ENCODE data around the gene BEND4. TPM values are rescaled to one million over a fixed set of nuclear protein-coding genes. Genes with fewer than 3 reads are reported as not detected.

Gene BEND4
- total and polyA plus RNA-seq, 11 donors = 0.01 to 0.28 (median 0.04) TPM; not detected in 6

DNA sequence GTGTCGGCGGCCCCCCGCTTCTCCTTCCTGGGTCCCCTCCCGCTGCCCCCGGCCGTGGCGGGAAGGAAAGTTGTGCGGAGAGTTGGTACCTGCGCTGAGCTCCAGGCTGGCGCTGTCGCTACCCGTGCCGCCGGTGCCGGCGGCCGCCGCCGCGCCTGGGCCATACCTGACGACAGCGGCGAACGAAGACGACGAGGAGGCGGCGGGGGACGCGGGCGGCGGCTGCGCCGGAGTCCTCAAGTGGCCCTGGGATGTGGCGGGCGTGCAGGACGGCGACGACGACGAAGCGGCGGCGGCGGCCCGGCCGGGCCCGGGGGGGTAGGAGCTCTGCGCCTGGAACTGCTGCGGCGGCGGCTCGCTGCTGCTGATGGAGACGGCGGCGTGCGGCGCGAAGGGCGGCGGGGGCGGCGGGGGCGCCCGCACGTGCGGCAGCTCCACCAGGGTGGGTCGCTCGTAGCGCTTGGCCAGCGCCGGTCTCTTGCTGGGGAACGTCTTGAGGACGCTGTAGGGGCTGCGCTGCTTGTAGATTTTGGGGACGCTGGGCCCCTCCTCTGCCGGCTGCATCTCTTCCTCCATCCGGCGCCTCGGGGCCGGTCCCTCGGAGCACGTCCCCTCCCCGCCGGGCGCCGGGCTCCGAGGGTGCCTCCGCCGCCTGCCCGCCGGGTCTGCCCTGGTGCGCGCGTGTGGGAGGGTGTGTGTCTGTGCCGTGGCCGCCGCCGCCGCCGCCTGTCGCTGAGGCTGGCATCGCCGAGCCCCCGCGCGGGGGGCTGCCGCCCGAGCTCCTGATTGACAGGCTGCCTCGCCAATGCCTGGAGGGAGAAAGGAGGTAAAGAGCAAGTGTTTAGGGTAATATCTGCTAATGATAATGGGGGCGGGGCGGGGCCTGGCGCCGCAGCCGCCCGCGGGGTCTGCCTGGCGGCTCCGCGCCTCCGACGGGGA, 618 bp downstream of the BEND4 start:
- intact Hi-C loops (cut with DNase I) = no loop called here
- DNase-seq = peak in 1 of 5 donors; percentile 16
- TF ChIP-seq, protein P1, sequence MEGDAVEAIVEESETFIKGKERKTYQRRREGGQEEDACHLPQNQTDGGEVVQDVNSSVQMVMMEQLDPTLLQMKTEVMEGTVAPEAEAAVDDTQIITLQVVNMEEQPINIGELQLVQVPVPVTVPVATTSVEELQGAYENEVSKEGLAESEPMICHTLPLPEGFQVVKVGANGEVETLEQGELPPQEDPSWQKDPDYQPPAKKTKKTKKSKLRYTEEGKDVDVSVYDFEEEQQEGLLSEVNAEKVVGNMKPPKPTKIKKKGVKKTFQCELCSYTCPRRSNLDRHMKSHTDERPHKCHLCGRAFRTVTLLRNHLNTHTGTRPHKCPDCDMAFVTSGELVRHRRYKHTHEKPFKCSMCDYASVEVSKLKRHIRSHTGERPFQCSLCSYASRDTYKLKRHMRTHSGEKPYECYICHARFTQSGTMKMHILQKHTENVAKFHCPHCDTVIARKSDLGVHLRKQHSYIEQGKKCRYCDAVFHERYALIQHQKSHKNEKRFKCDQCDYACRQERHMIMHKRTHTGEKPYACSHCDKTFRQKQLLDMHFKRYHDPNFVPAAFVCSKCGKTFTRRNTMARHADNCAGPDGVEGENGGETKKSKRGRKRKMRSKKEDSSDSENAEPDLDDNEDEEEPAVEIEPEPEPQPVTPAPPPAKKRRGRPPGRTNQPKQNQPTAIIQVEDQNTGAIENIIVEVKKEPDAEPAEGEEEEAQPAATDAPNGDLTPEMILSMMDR (IDR thresholded peaks at IDR 0.05) = no peak
- no peak for TF ChIP-seq POLR2A (IDR thresholded peaks at IDR 0.05)
- peaks cover 26 to 78% (median 42%) of the 10 kb centered on the region in 9 donors for H3K27me3 ChIP-seq
- no peaks in the 10 kb centered on the region for H3K9me3 ChIP-seq
- peaks cover 0 to 24% (median 8%) of the 10 kb centered on the region in 12 donors for H3K4me1 ChIP-seq
- H3K4me3 ChIP-seq = peak overlapping the region; percentile 27 to 56 (median 46)
- no peaks in the 10 kb centered on the region for H3K36me3 ChIP-seq
- 1% methylated on average over 48 to 122 of the region's 122 CpGs for WGBS, 4 donors
- H3K27ac ChIP-seq = no peak overlapping the region
- ATAC-seq = peak in 2 of 4 donors; percentile 33 to 34

DNA sequence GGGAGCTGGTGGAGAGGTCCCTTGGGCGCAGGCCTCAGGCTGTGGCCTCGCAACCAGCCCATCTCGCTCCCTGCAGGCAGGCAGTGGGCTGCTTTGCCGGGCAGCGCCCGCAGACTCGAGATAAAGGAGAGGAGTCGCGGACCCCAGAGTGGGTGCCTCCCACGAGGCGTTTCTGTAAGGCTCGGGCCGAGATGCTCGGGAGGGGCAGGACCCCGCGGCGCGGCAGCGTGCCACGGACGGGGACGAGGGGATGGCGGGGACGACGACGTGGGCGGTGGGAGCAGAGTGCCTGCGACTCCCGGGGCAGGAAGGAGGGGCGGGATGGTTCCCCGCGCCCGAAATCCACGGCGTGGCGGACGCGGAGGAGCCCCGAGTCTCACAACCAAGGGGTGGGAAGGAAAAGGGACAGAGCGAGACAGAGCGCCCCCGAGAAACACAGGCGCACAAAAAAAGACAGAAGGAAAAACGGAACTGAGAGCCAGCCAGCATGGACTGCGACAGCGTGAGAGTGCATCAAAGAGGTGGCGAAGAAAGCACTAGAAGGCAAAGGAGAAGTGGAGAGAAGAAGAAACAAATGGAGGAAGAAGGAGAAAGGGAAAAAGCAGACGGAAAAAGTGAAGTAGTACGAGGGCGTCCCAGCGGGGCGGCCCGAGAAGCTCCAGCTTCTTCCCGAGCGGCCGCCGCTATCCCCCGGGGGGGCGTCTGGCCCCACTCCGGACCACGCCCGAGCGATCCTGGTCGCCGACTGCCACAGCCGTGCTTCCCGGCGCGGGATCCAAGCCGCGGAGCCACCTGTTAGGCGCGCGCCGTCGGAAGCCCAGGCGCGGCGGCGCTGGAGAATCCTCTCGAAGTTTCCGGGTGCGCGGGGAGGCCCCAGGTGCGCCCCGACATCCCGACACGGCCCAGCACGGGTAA, 1.5 kb downstream of the BEND4 start:
- Histone ChIP-seq H3K36me3 (no peaks in the 10 kb centered on the region), H3K27ac (no peak overlapping the region), H3K4me1 (peaks cover 0 to 24% (median 8%) of the 10 kb centered on the region in 12 donors), H3K4me3 (peak overlapping the region; percentile 27 to 56 (median 46)), H3K27me3 (peaks cover 26 to 80% (median 42%) of the 10 kb centered on the region in 9 donors), H3K9me3 (no peaks in the 10 kb centered on the region)
- DNase-seq (peak in 1 of 5 donors; percentile 62), ATAC-seq (no peak)
- TF ChIP-seq, protein P1 (IDR thresholded peaks at IDR 0.05) = no peak
- TF ChIP-seq POLR2A (IDR thresholded peaks at IDR 0.05) = no peak
- WGBS, 4 donors = 5 to 7% (median 5%) methylated on average over 76 to 89 of the region's 89 CpGs
- intact Hi-C loops (cut with DNase I) = no loop called here

DNA sequence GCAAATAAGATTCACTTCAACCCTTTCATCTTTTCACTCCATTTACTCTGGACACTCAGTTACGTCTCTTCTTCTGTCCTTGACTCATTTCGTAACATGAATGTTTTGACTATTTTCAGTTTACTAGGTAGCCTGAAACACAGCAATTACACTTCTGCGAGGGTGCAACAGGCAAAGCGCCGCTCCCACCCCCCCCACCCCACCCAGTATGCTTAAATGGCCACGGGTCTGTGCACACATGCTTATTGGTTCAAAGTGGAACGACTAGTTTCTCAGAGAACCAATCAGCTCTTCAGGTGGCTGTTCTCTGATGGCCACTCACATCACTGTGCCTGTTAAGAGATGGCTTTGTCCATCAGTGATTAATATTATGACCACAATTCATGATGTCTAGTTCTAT, 3.5 kb downstream of the BEND4 start:
- DNase-seq = no peak
- H3K27ac ChIP-seq = no peak overlapping the region
- intact Hi-C loops (cut with DNase I) = no loop called here
- H3K9me3 ChIP-seq = no peaks in the 10 kb centered on the region
- H3K36me3 ChIP-seq = no peaks in the 10 kb centered on the region
- ATAC-seq = no peak
- H3K4me3 ChIP-seq = no peak overlapping the region
- no peak for TF ChIP-seq POLR2A (IDR thresholded peaks at IDR 0.05)
- TF ChIP-seq, protein P1 (IDR thresholded peaks at IDR 0.05) = no peak
- peaks cover 26 to 81% (median 42%) of the 10 kb centered on the region in 9 donors for H3K27me3 ChIP-seq
- H3K4me1 ChIP-seq = peaks cover 0 to 24% (median 8%) of the 10 kb centered on the region in 12 donors
- 77 to 84% (median 80%) methylated on average over 7 of the region's 7 CpGs for WGBS, 4 donors

Data from heart left ventricle (tissue), 16 donors.